ENCODE results near the gene IL1RAPL1. TPM values are rescaled to one million over a fixed set of nuclear protein-coding genes. Genes with fewer than 3 reads are reported as not detected.

The IL1RAPL1 gene
- total RNA-seq, 1 donor from 2014 or later, result 0.66 TPM

DNA sequence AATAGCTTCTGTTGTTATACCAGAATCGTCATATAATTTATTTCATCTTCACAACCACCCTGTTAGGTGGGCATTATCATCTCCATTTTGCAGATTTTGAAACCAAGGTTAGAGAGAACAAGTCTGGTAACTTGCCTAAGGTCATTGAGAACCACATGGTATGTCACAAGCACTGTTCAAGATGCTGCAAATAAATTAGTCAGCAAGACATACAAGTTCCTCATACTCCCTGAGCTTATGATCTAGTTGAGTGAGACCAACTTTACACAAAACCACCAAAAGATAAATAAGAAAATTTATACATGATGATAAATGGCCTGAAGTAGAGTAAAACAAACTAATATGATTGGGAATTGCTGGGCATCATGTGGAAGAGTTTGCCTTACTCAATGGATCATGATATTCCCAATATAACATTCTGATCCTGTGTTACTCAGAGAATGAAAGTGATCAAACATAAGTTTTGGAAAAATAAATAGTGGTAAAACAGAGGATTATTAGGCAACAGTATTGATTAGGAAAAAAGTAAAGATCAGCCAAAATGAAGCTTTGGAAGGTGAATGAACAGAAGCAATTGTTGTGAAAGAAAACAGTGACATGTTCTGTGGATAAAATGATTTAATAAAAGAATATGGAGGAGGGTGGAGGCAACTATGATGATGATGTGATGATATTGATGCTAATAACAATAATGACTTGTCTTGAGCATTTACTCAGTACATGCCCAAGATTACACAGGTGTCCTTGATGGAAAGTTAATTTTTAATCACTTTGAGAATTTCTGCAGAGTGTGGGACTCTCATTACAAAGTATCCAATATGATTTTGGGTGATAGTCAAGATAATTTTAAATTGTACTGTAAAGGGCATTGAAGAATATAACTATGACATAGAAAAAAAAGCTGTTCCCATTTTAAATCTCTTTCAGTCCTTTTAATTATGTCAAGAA is 34.1 kb upstream of the IL1RAPL1 start:
- Mint-ChIP-seq H3K27me3 (ENCODE audit: unreplicated experiment) (no peaks in the 10 kb centered on the region), H3K4me1 (ENCODE audit: low read depth, unreplicated experiment) (peaks cover 4% of the 10 kb centered on the region), H3K36me3 (ENCODE audit: unreplicated experiment) (no peaks in the 10 kb centered on the region), H3K9me3 (ENCODE audit: unreplicated experiment) (no peaks in the 10 kb centered on the region), H3K4me3 (ENCODE audit: unreplicated experiment) (no peak overlapping the region), H3K27ac (ENCODE audit: unreplicated experiment) (no peak overlapping the region)
- TF ChIP-seq, protein P1, sequence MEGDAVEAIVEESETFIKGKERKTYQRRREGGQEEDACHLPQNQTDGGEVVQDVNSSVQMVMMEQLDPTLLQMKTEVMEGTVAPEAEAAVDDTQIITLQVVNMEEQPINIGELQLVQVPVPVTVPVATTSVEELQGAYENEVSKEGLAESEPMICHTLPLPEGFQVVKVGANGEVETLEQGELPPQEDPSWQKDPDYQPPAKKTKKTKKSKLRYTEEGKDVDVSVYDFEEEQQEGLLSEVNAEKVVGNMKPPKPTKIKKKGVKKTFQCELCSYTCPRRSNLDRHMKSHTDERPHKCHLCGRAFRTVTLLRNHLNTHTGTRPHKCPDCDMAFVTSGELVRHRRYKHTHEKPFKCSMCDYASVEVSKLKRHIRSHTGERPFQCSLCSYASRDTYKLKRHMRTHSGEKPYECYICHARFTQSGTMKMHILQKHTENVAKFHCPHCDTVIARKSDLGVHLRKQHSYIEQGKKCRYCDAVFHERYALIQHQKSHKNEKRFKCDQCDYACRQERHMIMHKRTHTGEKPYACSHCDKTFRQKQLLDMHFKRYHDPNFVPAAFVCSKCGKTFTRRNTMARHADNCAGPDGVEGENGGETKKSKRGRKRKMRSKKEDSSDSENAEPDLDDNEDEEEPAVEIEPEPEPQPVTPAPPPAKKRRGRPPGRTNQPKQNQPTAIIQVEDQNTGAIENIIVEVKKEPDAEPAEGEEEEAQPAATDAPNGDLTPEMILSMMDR (IDR thresholded peaks at IDR 0.05; ENCODE audit: partially characterized antibody, unreplicated experiment), result no peak
- DNase-seq, result no peak

DNA sequence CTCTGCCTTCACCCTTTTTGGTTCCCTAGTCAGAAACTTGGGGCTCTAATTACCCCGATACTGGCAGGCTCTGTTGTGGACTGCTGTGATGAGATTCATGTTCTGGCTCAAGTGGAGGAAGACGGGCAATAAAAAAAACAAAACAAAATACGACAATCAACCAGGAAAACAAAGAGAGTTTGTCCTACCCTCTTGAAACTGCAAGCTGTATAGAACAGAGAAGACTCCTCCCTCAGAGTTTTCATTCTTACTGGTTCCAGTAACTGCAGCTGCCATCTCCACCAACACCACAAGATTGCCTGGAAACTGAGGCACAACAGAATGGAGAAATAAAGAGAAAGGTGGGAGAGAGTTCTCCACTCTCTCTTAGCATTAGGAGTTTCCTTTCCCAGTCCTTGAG is 11.1 kb upstream of the IL1RAPL1 start:
- H3K27me3 Mint-ChIP-seq (ENCODE audit: unreplicated experiment), result peaks cover 2% of the 10 kb centered on the region
- TF ChIP-seq, protein P1 (IDR thresholded peaks at IDR 0.05; ENCODE audit: partially characterized antibody, unreplicated experiment), result no peak
- DNase-seq, result no peak
- no peaks in the 10 kb centered on the region for H3K36me3 Mint-ChIP-seq (ENCODE audit: unreplicated experiment)
- H3K9me3 Mint-ChIP-seq (ENCODE audit: unreplicated experiment), result no peaks in the 10 kb centered on the region
- no peak overlapping the region for H3K4me3 Mint-ChIP-seq (ENCODE audit: unreplicated experiment)
- peaks cover 2% of the 10 kb centered on the region for H3K4me1 Mint-ChIP-seq (ENCODE audit: low read depth, unreplicated experiment)
- H3K27ac Mint-ChIP-seq (ENCODE audit: unreplicated experiment), result no peak overlapping the region

DNA sequence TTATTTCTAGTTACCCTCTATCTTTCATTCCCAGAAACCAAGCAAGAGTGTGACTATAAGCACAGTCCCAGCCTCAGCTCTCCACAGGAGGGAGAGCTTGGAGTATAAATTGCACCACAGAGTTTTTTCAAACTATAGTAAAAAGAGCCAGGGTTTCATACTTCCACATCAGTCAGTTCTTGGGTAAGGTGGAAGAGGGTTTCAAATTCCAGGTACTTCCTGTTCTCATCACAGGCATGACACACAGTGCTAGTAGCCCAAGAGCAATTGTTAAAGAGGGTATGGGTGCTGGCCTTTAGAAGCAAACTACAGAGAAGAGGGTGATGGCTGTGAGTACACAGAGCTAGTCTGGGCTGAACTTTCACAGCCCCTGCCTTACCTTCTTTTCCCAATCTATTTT is 5.7 kb upstream of the IL1RAPL1 start:
- TF ChIP-seq, protein P1 (IDR thresholded peaks at IDR 0.05; ENCODE audit: partially characterized antibody, unreplicated experiment), result no peak
- H3K4me1 Mint-ChIP-seq (ENCODE audit: low read depth, unreplicated experiment), result no peaks in the 10 kb centered on the region
- H3K36me3 Mint-ChIP-seq (ENCODE audit: unreplicated experiment), result no peaks in the 10 kb centered on the region
- no peak for DNase-seq
- H3K4me3 Mint-ChIP-seq (ENCODE audit: unreplicated experiment), result no peak overlapping the region
- no peak overlapping the region for H3K27ac Mint-ChIP-seq (ENCODE audit: unreplicated experiment)
- H3K9me3 Mint-ChIP-seq (ENCODE audit: unreplicated experiment), result no peaks in the 10 kb centered on the region
- H3K27me3 Mint-ChIP-seq (ENCODE audit: unreplicated experiment), result no peaks in the 10 kb centered on the region

DNA sequence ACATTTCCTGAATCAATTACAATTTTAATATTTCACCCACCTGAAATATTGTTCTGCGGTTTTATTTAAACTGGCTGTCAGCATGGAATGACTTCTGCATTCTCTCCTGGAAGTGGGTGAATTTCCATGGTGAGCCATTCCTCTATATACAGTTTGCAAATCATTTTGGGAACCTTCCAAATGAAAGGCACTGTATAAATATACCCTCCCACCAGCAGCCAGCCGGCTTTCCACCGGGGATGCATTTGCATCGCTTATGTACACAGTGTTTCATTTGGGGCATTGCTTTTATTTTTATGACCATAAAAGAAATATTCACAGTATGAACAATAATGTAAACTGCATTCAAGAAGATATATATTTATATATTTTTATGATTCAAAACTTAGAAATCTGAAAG is 4.7 kb upstream of the IL1RAPL1 start:
- no peaks in the 10 kb centered on the region for H3K36me3 Mint-ChIP-seq (ENCODE audit: unreplicated experiment)
- DNase-seq, result no peak
- H3K4me1 Mint-ChIP-seq (ENCODE audit: low read depth, unreplicated experiment), result no peaks in the 10 kb centered on the region
- H3K4me3 Mint-ChIP-seq (ENCODE audit: unreplicated experiment), result no peak overlapping the region
- H3K27me3 Mint-ChIP-seq (ENCODE audit: unreplicated experiment), result no peaks in the 10 kb centered on the region
- no peaks in the 10 kb centered on the region for H3K9me3 Mint-ChIP-seq (ENCODE audit: unreplicated experiment)
- TF ChIP-seq, protein P1 (IDR thresholded peaks at IDR 0.05; ENCODE audit: partially characterized antibody, unreplicated experiment), result no peak
- H3K27ac Mint-ChIP-seq (ENCODE audit: unreplicated experiment), result no peak overlapping the region

DNA sequence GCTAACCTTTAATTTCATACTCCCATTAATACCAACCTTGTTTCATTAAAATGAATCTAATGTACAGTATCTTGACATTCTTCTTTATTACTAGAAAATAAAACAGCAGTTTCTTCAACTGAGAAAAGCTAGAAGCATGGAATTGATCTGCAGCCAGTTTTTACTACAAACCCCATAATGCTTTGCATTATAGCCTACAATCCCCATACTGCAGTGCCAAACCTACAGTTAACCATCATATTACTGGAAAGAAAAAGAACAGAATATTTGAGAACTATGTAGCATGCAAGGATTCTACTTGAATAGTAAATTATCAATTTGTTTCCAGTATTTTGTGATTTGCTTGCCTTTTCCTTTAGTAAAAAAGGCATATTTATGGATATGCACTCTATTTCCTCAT is 3.2 kb upstream of the IL1RAPL1 start:
- H3K27ac Mint-ChIP-seq (ENCODE audit: unreplicated experiment), result no peak overlapping the region
- no peaks in the 10 kb centered on the region for H3K36me3 Mint-ChIP-seq (ENCODE audit: unreplicated experiment)
- no peaks in the 10 kb centered on the region for H3K27me3 Mint-ChIP-seq (ENCODE audit: unreplicated experiment)
- H3K9me3 Mint-ChIP-seq (ENCODE audit: unreplicated experiment), result no peaks in the 10 kb centered on the region
- no peak overlapping the region for H3K4me3 Mint-ChIP-seq (ENCODE audit: unreplicated experiment)
- TF ChIP-seq, protein P1 (IDR thresholded peaks at IDR 0.05; ENCODE audit: partially characterized antibody, unreplicated experiment), result no peak
- no peak for DNase-seq
- H3K4me1 Mint-ChIP-seq (ENCODE audit: low read depth, unreplicated experiment), result no peaks in the 10 kb centered on the region

All from glutamatergic neuron (in vitro differentiated cells).